Stomach (tissue), 4 donors: Measurements from ENCODE around the gene SMYD5.

Experiments used
- CTCF ChIP-seq, 7 experiments: fragments of 450-650 bp in 4 of 7; fragments of 200-600 bp in 3 of 7; sonication (generic) in 3 of 7; IDR thresholded peaks; one replicate each; pipeline ENCODE4 v1.5.1; 2016 to 2019; ENCODE audit warnings: antibody characterized with exemption in 7 of 7, control low read depth in 2 of 7, mild to moderate bottlenecking in 1 of 7
- POLR2AphosphoS5 ChIP-seq, 3 donors: sonication (generic); formaldehyde crosslinking; IDR thresholded peaks; one replicate each; pipeline ENCODE4 v1.6.1; 2016; ENCODE audit warnings: antibody characterized with exemption in 3 of 3

- TF ChIP-seq POLR2AphosphoS5 (IDR thresholded peaks at IDR 0.05) = no peak
- no peak for TF ChIP-seq CTCF (IDR thresholded peaks at IDR 0.05)
Measured at GRCh38 chr2:73258186-73258912, 44.3 kb downstream of the SMYD5 start.
